Measurements from ENCODE around the gene ZNF518B. TPM values are rescaled to one million over a fixed set of nuclear protein-coding genes. Genes with fewer than 3 reads are reported as not detected.

Gene ZNF518B
- total RNA-seq, 6 experiments from 2014 or later, result 2.2 to 8.0 (median 4.4) TPM

DNA sequence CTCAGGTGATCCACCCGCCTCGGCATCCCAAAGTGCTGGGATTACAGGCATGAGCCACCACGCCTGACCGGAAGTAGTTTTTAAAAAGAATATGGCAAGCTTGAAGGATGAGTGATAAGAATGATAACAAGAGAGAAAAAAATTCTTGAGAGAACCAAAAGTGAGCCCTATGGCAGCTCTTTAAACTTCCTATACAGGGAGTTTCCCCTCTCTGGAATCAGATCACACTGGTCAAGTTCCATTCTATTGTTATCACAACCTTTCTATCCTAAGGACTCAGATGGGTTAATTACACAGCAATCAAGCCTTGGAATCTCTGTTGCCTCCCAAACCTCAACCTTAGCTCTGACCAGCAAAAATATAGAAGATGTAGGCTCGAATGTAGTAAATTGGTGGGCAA, 33.8 kb upstream of the ZNF518B start:
- Histone ChIP-seq H3K36me3 (no peaks in the 10 kb centered on the region), H3K4me1 (no peaks in the 10 kb centered on the region), H3K9me3 (no peaks in the 10 kb centered on the region), H3K4me3 (no peak overlapping the region), H3K27ac (no peak overlapping the region), H3K27me3 (no peaks in the 10 kb centered on the region)
- intact Hi-C loops (cut with DNase I), result no loop called here
- TF ChIP-seq, protein P1, sequence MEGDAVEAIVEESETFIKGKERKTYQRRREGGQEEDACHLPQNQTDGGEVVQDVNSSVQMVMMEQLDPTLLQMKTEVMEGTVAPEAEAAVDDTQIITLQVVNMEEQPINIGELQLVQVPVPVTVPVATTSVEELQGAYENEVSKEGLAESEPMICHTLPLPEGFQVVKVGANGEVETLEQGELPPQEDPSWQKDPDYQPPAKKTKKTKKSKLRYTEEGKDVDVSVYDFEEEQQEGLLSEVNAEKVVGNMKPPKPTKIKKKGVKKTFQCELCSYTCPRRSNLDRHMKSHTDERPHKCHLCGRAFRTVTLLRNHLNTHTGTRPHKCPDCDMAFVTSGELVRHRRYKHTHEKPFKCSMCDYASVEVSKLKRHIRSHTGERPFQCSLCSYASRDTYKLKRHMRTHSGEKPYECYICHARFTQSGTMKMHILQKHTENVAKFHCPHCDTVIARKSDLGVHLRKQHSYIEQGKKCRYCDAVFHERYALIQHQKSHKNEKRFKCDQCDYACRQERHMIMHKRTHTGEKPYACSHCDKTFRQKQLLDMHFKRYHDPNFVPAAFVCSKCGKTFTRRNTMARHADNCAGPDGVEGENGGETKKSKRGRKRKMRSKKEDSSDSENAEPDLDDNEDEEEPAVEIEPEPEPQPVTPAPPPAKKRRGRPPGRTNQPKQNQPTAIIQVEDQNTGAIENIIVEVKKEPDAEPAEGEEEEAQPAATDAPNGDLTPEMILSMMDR (IDR thresholded peaks at IDR 0.05), result no peak
- no peak for TF ChIP-seq POLR2A (IDR thresholded peaks at IDR 0.05)
- DNase-seq (no peak), ATAC-seq (no peak)
- WGBS (ENCODE audit: insufficient coverage, low coverage, low lambda C conversion rate, missing lambda C conversion rate), result 50% methylated on average over 1 of the region's 5 CpGs

GRCh38 chr4:10482913-10483312, 25.7 kb upstream of the ZNF518B start:
- intact Hi-C loops (cut with DNase I), result no loop called here
- TF ChIP-seq, protein P1 (IDR thresholded peaks at IDR 0.05), result no peak
- no peak for TF ChIP-seq POLR2A (IDR thresholded peaks at IDR 0.05)
- H3K27me3 ChIP-seq, result no peaks in the 10 kb centered on the region
- DNase-seq (no peak), ATAC-seq (no peak)
- H3K4me1 ChIP-seq, result no peaks in the 10 kb centered on the region
- no peaks in the 10 kb centered on the region for H3K9me3 ChIP-seq
- no peaks in the 10 kb centered on the region for H3K36me3 ChIP-seq
- WGBS (ENCODE audit: insufficient coverage, low coverage, low lambda C conversion rate, missing lambda C conversion rate), result 85% methylated on average over 3 of the region's 5 CpGs
- no peak overlapping the region for H3K4me3 ChIP-seq
- no peak overlapping the region for H3K27ac ChIP-seq

GRCh38 chr4:10480616-10481015, 23.4 kb upstream of the ZNF518B start:
- no peaks in the 10 kb centered on the region for H3K9me3 ChIP-seq
- no peaks in the 10 kb centered on the region for H3K27me3 ChIP-seq
- no peak overlapping the region for H3K27ac ChIP-seq
- no peaks in the 10 kb centered on the region for H3K36me3 ChIP-seq
- no peak for TF ChIP-seq POLR2A (IDR thresholded peaks at IDR 0.05)
- TF ChIP-seq, protein P1 (IDR thresholded peaks at IDR 0.05), result no peak
- H3K4me1 ChIP-seq, result no peaks in the 10 kb centered on the region
- 61% methylated on average over 5 of the region's 5 CpGs for WGBS (ENCODE audit: insufficient coverage, low coverage, low lambda C conversion rate, missing lambda C conversion rate)
- ATAC-seq (no peak), DNase-seq (no peak)
- no peak overlapping the region for H3K4me3 ChIP-seq
- intact Hi-C loops (cut with DNase I), result no loop called here

DNA sequence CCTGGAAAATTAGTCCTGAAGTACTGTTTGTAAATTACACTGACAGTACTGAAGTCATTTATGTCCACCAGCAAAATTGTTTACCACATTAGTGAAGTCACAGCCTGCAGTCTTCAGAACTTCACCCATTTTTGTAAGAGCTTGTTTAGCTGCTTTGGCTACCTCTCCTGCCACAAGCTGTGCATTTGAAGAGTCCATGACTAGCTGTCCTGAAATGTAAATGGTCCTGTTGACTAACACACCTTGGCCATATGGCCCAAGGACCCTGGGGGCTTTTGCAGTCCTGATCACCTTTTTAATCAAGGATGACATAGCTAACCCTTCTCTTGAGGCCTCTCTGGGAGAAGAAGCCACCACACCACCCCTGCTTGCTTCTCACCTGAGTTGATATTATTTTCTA, 21.4 kb upstream of the ZNF518B start:
- Histone ChIP-seq H3K9me3 (no peaks in the 10 kb centered on the region), H3K27me3 (no peaks in the 10 kb centered on the region), H3K27ac (no peak overlapping the region), H3K36me3 (no peaks in the 10 kb centered on the region), H3K4me3 (no peak overlapping the region), H3K4me1 (no peaks in the 10 kb centered on the region)
- DNase-seq (no peak), ATAC-seq (no peak)
- intact Hi-C loops (cut with DNase I), result no loop called here
- TF ChIP-seq POLR2A (IDR thresholded peaks at IDR 0.05), result no peak
- TF ChIP-seq, protein P1 (IDR thresholded peaks at IDR 0.05), result no peak

DNA sequence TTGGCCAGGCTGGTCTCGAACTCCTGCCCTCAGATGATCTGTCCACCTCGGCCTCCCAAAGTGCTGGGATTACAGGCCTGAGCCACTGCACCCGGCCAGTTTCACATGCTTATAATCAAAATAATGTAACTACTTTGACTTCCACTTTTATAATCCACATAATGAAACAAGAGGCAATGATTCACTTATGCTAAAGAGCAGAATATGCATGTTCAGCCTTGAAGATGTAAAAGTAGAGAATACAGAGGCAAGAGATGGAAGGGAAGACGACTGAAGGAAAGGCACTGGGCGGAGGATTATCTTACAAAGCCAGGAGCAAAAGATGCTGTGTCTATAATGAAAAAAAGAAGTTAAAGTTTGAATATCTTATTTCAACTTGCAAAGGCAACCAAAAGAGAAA, 13.3 kb upstream of the ZNF518B start:
- Histone ChIP-seq H3K4me3 (no peak overlapping the region), H3K27me3 (no peaks in the 10 kb centered on the region), H3K27ac (no peak overlapping the region), H3K9me3 (no peaks in the 10 kb centered on the region), H3K36me3 (no peaks in the 10 kb centered on the region), H3K4me1 (no peaks in the 10 kb centered on the region)
- intact Hi-C loops (cut with DNase I), result no loop called here
- no peak for TF ChIP-seq POLR2A (IDR thresholded peaks at IDR 0.05)
- 66% methylated on average over 5 of the region's 5 CpGs for WGBS (ENCODE audit: insufficient coverage, low coverage, low lambda C conversion rate, missing lambda C conversion rate)
- ATAC-seq (no peak), DNase-seq (no peak)

Data from right lobe of liver (tissue), 6 donors.